SU-DHL-6 (cell line): ENCODE measurements around the gene GOLGA6L9.
"Not testable (repeated sequence)": the region's sequence is repeated elsewhere in the genome, so short reads cannot be mapped to it uniquely, and the experiment has no call there.

Experiments used
- H2AFZ ChIP-seq: fragments of 200-600 bp; sonication (generic); 2 replicates; pipeline ENCODE4 v1.6.1; 2014; ENCODE audit warnings: low read depth, mild to moderate bottlenecking, moderate library complexity, mixed read lengths, antibody characterized with exemption, low read length; ENCODE audit not compliant: severe bottlenecking
- H3F3A ChIP-seq: fragments of 200-600 bp; shearing (Covaris generic); 2 replicates; pipeline ENCODE4 v1.6.0; 2016; ENCODE audit warnings: antibody characterized with exemption, mild to moderate bottlenecking; ENCODE audit not compliant: insufficient read depth
- H3K27ac ChIP-seq: fragments of 200-600 bp; sonication (generic); 2 replicates; pipeline ENCODE4 v1.5.1; 2016; ENCODE audit warnings: low read depth, mild to moderate bottlenecking, low read length, moderate library complexity, mixed read lengths
- H3K27me3 ChIP-seq: fragments of 200-600 bp; sonication (generic), shearing (Covaris generic); 2 replicates; pipeline ENCODE4 v1.6.0; 2014; ENCODE audit warnings: mild to moderate bottlenecking, low read length
- H3K36me3 ChIP-seq: fragments of 200-600 bp; sonication (generic); 2 replicates; pipeline ENCODE4 v1.6.1; 2014; ENCODE audit warnings: mild to moderate bottlenecking, low read length, mixed read lengths
- H3K4me2 ChIP-seq: fragments of 300-600, 200-600 bp; shearing (Covaris generic), sonication (generic); 2 replicates; pipeline ENCODE4 v1.6.0; 2014; ENCODE audit warnings: low read length, low read depth, mild to moderate bottlenecking; ENCODE audit not compliant: poor library complexity, severe bottlenecking
- H3K4me3 ChIP-seq: fragments of 200-600 bp; sonication (generic); 2 replicates; pipeline ENCODE4 v1.5.1; 2014; ENCODE audit warnings: antibody characterized with exemption, low read length, mild to moderate bottlenecking, mixed read lengths; ENCODE audit not compliant: insufficient read depth, poor library complexity, severe bottlenecking
- H3K79me2 ChIP-seq: fragments of 200-600 bp; sonication (generic); 2 replicates; pipeline ENCODE4 v1.6.1; 2014; ENCODE audit warnings: mild to moderate bottlenecking, low read length, moderate library complexity; ENCODE audit not compliant: insufficient read depth
- H3K9ac ChIP-seq: fragments of 200-600 bp; sonication (generic); 2 replicates; pipeline ENCODE4 v1.7.0; 2014; ENCODE audit warnings: mild to moderate bottlenecking, low read length
- H3K9me2 ChIP-seq: fragments of 200-600 bp; sonication (generic); replicated peaks from 2 replicates; pipeline ENCODE4 v1.6.1; 2014; ENCODE audit warnings: low read length; ENCODE audit not compliant: insufficient read depth
- H3K9me3 ChIP-seq: fragments of 200-600 bp; sonication (generic); 2 replicates; pipeline ENCODE4 v1.6.1; 2014; ENCODE audit warnings: low read length, mixed read lengths; ENCODE audit not compliant: insufficient read depth
- H4K20me1 ChIP-seq: fragments of 200-600 bp; sonication (generic); 2 replicates; pipeline ENCODE4 v1.6.1; 2014; ENCODE audit warnings: low read depth, mild to moderate bottlenecking, antibody characterized with exemption, low read length, moderate library complexity, mixed read lengths

GOLGA6L9 gene

DNA sequence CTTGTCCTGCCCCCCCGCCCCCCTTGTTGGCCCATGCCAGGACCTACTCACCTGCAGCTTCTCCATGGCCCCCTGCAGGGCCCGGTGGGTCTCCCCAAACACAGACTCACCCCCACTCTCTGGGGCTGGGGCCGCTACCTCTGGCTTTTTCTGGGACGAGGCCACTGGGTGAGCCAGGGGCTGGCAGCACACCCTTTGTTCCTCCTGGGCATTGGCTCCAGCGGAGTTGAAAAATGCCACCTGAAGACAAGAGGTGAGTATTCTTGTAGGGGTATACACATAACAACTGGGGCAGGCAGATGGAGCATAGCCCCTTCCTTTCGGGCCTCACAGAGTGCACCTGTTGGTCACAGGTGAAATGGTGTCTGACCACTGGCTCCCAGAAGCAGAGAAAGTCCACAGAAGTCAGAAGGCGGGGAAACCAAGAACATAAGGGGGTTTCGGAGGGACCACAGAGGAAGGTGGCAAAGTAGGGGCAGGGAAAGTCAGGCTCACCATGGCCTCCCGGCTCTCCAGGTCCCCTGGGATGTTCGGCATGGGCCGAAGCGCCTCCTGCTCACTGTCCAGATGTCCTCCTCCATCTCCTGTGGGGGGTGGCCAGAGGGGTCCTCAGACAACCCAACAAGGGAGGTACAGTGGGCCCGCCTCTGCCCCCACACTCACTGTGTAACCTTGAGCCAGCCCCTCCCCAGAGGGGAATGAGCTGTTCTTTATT, 47.9 kb downstream of the GOLGA6L9 start:
- not testable (repeated sequence) for H2AFZ ChIP-seq, H3K9me3 ChIP-seq, H3K9me2 ChIP-seq, H3K36me3 ChIP-seq, H3K79me2 ChIP-seq, H3K4me2 ChIP-seq, H4K20me1 ChIP-seq, H3K27ac ChIP-seq, H3K9ac ChIP-seq, H3K4me3 ChIP-seq, H3K27me3 ChIP-seq, H3F3A ChIP-seq
